HG03060 (cell line): ENCODE results near the gene FAM199X.

ENCODE experiments used
- ATAC-seq: cut with Tn5 transposase; IDR thresholded peaks from one replicate; pipeline ENCODE4 v1.9.1; 2021; ENCODE audit warnings: low read depth, moderate number of reproducible peaks; ENCODE audit not compliant: unreplicated experiment

The FAM199X gene

GRCh38 chrX:104165894-104166734 is at the start of gene FAM199X:
Gene FAM199X, plus strand, starts transcription at chrX:104166453. Its CDS starts 333 bp downstream, at chrX:104166786.
- ATAC-seq, result peak; percentile 84

GRCh38 chrX:104117759-104118158 is 48.5 kb upstream of the FAM199X start:
- no peak for ATAC-seq

- no peak for ATAC-seq
Measured at GRCh38 chrX:104118765-104119164, 47.5 kb upstream of the FAM199X start.

- no peak for ATAC-seq
Measured at GRCh38 chrX:104122829-104123228, 43.4 kb upstream of the FAM199X start.

GRCh38 chrX:104126856-104127255 is 39.4 kb upstream of the FAM199X start:
- ATAC-seq, result no peak

GRCh38 chrX:104130808-104131207 is 35.4 kb upstream of the FAM199X start:
- no peak for ATAC-seq

- no peak for ATAC-seq
Measured at GRCh38 chrX:104134583-104135261, 31.5 kb upstream of the FAM199X start.

- no peak for ATAC-seq
Measured at GRCh38 chrX:104135677-104136076, 30.6 kb upstream of the FAM199X start.

GRCh38 chrX:104136241-104137019 is 29.8 kb upstream of the FAM199X start:
- peak; percentile 71 for ATAC-seq

- ATAC-seq, result no peak
Measured at GRCh38 chrX:104137496-104137895, 28.8 kb upstream of the FAM199X start.

- ATAC-seq, result no peak
Measured at GRCh38 chrX:104141087-104141760, 25.0 kb upstream of the FAM199X start.

- no peak for ATAC-seq
Measured at GRCh38 chrX:104151037-104151436, 15.2 kb upstream of the FAM199X start.

GRCh38 chrX:104156630-104157529 is 9.4 kb upstream of the FAM199X start, which contains the start of gene SLC25A53:
Gene SLC25A53, minus strand, starts transcription at chrX:104157009. Its CDS starts 51,752 bp downstream, at chrX:104105257.
- peak; percentile 89 for ATAC-seq

- ATAC-seq, result no peak
Measured at GRCh38 chrX:104166735-104167436, 633 bp downstream of the FAM199X start.

GRCh38 chrX:104168127-104168526 is 1.9 kb downstream of the FAM199X start:
- no peak for ATAC-seq

- no peak for ATAC-seq
Measured at GRCh38 chrX:104172121-104172520, 5.9 kb downstream of the FAM199X start.

GRCh38 chrX:104172788-104173187 is 6.5 kb downstream of the FAM199X start:
- no peak for ATAC-seq

- no peak for ATAC-seq
Measured at GRCh38 chrX:104173841-104174240, 7.6 kb downstream of the FAM199X start.

- no peak for ATAC-seq
Measured at GRCh38 chrX:104183685-104184084, 17.4 kb downstream of the FAM199X start.
